ENCODE measurements around the gene ELP4.

DNA sequence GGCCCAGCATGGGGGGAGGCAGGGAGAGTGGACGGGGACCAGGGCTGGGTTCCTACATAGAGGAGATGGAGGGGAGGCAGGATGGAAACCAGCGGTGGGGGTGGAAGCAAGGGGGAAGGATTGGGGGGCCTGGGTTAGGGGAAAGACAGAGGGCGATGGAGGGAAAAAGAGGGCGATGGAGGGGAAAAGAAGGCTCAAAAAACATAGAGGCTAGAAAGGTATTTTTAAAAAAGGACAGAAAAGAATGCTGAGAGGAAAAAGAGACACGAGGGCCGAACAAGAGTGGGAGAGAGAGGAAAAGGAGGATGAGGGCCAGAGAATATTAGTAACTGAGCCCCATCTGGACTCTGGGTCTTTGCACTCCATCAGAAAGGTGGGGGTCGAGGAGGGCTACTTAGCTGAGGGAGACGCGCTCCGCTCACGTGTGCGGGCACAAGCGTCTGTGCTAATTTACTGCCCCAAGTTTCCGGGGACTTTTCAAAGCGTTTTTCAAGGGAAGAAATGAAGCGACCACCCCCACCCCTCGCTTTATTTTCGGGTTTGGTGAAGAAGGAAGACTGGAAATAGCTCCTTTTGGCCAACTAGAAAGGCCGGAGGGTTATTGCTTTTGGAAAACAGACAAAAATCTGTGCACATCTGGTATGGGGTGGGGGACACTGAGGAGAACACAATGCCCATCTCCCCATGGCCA is 287.1 kb downstream of the ELP4 start:
- no peak for TF ChIP-seq EZH2 (IDR thresholded peaks at IDR 0.05; ENCODE audit: borderline replicate concordance, insufficient read depth, low read depth, low read length, poor library complexity, severe bottlenecking)
- TF ChIP-seq CTCF (IDR thresholded peaks at IDR 0.05) = no peak

All from B cell (primary cell).